Uterus (tissue), 4 donors: Measurements from ENCODE around the gene EIF4E1B. TPM values are rescaled to one million over a fixed set of nuclear protein-coding genes. Genes with fewer than 3 reads are reported as not detected.

Source experiments
- DNase-seq, 2 donors: peaks; one replicate each; pipeline ENCODE4 v3.0.0-alpha.2; 2019 to 2020
- H3K27ac ChIP-seq, 2 donors: fragments of 200-600 bp; sonication (generic); 1 replicate in 1 of 2; 2 replicates in 1 of 2; pipeline ENCODE4 v1.5.1; 2016 to 2018
- H3K27me3 ChIP-seq, 2 donors: fragments of 200-600 bp; sonication (generic); one replicate each; pipeline ENCODE4 v1.5.1; 2018 to 2019; ENCODE audit warnings: control low read depth in 1 of 2
- H3K36me3 ChIP-seq, 2 donors: fragments of 200-600 bp; sonication (generic); one replicate each; pipeline ENCODE4 v1.5.1; 2019; ENCODE audit warnings: control low read depth in 1 of 2
- H3K4me1 ChIP-seq, 2 donors: fragments of 200-600 bp; sonication (generic); one replicate each; pipeline ENCODE4 v1.5.1; 2018 to 2019; ENCODE audit warnings: control low read depth in 1 of 2
- H3K4me3 ChIP-seq, 2 donors: fragments of 200-600 bp; sonication (generic); 1 replicate in 1 of 2; 2 replicates in 1 of 2; pipeline ENCODE4 v1.5.1; 2018 to 2019; ENCODE audit warnings: mild to moderate bottlenecking in 1 of 2
- H3K9me3 ChIP-seq, 2 donors: fragments of 200-600 bp; sonication (generic); one replicate each; pipeline ENCODE4 v1.5.1; 2019; ENCODE audit warnings: control low read depth in 1 of 2
- POLR2A ChIP-seq, 2 donors: fragments of 450-650 bp; IDR thresholded peaks; one replicate each; pipeline ENCODE4 v1.6.1; 2016; ENCODE audit warnings: antibody characterized with exemption in 2 of 2, mild to moderate bottlenecking in 1 of 2, moderate library complexity in 1 of 2
- intact Hi-C: fragments of 100-400 bp; cut with DNase I; formaldehyde crosslinking; loops from one replicate; pipeline ENCODE4 v1.15.1; 2023; ENCODE audit warnings: low total_unique reads
- total RNA-seq, 4 donors: library from RNA; depleted of rRNA in 3 of 4; stranded (reverse); fragments of >200 nt in 3 of 4; gene quantifications; one replicate each; pipeline versions ENCODE4 v1.1.0 to v1.2.4, GENCODE V29; 2014 to 2023
- TF ChIP-seq, protein P1 (sequence below), 4 experiments: fragments of 200-600 bp in 2 of 4; fragments of 450-650 bp in 2 of 4; sonication (generic) in 2 of 4; IDR thresholded peaks; one replicate each; pipeline ENCODE4 v1.5.1; 2016 to 2019; ENCODE audit warnings: antibody characterized with exemption in 4 of 4, mild to moderate bottlenecking in 2 of 4, moderate library complexity in 1 of 4
- donor health status: DM: yes; HTN: yes; CAD: no.

The EIF4E1B gene
- total RNA-seq, 4 donors from 2014 or later = not detected

DNA sequence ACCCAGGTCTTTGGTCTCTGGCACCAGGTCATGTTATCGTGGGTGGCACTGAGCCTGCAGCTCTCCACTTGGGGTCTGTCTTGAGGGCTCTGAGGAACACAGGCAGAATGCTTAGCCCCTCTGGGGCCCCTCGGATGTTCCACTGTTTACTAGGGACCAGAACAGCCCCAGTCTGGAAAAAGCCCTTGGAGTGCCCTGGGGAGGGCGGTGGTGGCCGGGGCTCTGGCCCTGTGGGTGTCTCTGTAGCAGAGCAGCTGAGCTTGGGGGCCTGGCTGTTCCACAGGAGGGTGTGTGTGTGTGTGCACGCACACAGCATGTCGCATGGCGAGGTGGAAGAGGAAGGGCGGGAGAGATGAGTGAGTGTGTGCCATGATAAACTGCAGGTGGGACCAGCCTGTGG is 35.9 kb upstream of the EIF4E1B start:
- Histone ChIP-seq H3K27me3 (no peaks in the 10 kb centered on the region), H3K27ac (no peak overlapping the region), H3K9me3 (no peaks in the 10 kb centered on the region), H3K4me1 (peaks cover 0 to 10% of the 10 kb centered on the region in 2 donors), H3K4me3 (no peak overlapping the region), H3K36me3 (no peaks in the 10 kb centered on the region)
- TF ChIP-seq, protein P1, sequence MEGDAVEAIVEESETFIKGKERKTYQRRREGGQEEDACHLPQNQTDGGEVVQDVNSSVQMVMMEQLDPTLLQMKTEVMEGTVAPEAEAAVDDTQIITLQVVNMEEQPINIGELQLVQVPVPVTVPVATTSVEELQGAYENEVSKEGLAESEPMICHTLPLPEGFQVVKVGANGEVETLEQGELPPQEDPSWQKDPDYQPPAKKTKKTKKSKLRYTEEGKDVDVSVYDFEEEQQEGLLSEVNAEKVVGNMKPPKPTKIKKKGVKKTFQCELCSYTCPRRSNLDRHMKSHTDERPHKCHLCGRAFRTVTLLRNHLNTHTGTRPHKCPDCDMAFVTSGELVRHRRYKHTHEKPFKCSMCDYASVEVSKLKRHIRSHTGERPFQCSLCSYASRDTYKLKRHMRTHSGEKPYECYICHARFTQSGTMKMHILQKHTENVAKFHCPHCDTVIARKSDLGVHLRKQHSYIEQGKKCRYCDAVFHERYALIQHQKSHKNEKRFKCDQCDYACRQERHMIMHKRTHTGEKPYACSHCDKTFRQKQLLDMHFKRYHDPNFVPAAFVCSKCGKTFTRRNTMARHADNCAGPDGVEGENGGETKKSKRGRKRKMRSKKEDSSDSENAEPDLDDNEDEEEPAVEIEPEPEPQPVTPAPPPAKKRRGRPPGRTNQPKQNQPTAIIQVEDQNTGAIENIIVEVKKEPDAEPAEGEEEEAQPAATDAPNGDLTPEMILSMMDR (IDR thresholded peaks at IDR 0.05) = no peak
- no peak for TF ChIP-seq POLR2A (IDR thresholded peaks at IDR 0.05)
- intact Hi-C loops = no loop called here
- no peak for DNase-seq

DNA sequence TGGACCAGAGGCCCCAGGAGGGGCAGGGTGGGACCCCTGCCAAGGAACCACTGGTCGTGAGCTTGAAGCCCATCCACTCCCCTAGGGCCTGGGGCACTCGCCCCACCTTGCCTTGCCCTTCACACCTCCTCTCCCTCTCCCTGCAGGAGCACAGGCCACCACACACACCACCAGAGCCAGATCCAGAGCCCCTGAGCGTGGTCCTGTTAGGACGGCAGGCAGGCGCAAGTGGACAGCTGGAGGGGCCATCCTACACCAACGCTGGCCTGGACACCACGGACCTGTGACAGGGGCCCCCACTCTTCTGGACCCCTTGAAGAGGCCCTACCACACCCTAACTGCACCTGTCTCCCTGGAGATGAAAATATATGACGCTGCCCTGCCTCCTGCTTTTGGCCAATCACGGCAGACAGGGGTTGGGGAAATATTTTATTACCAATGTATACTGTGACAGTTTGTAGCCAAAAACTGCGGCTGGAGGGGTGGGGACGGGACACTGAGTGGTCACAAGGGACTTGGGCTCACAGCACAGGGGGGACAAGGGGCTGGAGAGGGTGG is 35.0 kb upstream of the EIF4E1B start:
- Histone ChIP-seq H3K4me1 (peaks cover 0 to 10% of the 10 kb centered on the region in 2 donors), H3K27ac (no peak overlapping the region), H3K27me3 (no peaks in the 10 kb centered on the region), H3K4me3 (no peak overlapping the region), H3K36me3 (no peaks in the 10 kb centered on the region), H3K9me3 (no peaks in the 10 kb centered on the region)
- intact Hi-C loops = no loop called here
- TF ChIP-seq, protein P1 (IDR thresholded peaks at IDR 0.05) = no peak
- no peak for TF ChIP-seq POLR2A (IDR thresholded peaks at IDR 0.05)
- DNase-seq = no peak

DNA sequence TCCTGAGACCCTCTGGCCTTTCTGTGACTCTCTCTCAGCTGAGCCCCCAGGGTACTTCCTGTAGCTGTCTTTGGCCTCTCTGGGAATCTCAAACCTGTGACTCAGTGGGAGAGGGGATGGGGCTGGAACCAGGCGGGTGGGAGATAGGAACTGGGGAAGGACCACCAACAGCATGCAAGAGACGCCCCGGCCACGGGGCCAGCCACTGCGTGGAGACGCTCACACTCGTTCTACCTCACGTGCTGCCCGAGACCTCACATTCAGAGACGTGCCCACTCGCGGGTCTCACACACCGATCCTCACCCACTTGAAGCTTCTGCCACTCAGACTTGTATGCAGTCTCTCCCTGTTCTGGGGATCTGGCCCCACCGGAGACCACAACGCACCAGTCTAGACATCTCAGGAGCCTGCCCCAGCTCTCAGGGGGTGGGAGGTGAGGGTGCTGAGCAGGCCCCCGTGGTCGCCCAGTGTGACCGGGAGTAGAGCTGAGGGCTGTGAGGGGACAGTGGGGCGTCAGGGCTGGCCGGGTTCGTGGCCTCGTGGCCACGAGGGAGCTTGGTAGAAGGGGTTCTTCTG is 34.3 kb upstream of the EIF4E1B start:
- Histone ChIP-seq H3K27ac (no peak overlapping the region), H3K4me1 (peaks cover 0 to 10% of the 10 kb centered on the region in 2 donors), H3K27me3 (no peaks in the 10 kb centered on the region), H3K9me3 (no peaks in the 10 kb centered on the region), H3K4me3 (no peak overlapping the region), H3K36me3 (no peaks in the 10 kb centered on the region)
- no peak for DNase-seq
- TF ChIP-seq, protein P1 (IDR thresholded peaks at IDR 0.05) = no peak
- TF ChIP-seq POLR2A (IDR thresholded peaks at IDR 0.05) = no peak
- intact Hi-C loops = no loop called here

DNA sequence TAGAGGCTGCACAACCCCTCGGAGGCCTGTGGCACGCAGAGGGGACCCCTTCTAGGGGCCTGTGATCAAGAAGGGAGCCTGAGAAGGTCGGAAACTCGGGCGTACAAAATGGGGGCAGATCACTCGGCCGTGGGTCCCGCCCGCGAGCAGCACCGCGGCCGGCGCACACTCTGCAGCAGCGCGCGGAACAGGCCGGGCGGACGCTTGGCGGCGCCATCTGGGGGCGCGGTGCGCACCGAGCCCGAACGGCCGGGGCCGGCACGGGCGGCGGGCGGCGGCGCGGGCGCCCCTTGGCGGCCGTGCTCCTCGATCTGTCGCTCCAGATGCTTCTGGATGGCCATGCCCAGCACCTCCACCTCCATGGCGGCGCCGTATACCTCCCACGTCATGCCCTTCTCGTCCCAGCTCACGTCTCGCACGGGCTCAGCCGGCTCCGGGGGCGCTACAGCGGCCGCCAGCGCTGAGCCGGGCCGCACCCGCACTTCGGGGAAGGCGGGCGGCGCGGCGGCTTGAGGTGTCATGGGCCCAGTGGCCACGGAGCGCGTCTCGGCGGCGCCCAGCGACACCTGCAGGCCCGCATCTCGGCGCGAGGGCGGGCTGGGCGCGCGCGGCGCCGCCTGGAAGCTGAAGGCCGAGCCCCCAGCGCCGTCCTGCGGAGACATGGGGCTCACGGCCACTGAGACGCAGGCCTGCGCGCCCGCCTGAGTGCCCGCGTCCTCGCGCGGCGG is 33.6 kb upstream of the EIF4E1B start:
- no peaks in the 10 kb centered on the region for H3K27me3 ChIP-seq
- TF ChIP-seq POLR2A (IDR thresholded peaks at IDR 0.05) = no peak
- TF ChIP-seq, protein P1 (IDR thresholded peaks at IDR 0.05) = peak in 3 of 4 experiments; percentile 3 to 20 (median 10)
- H3K27ac ChIP-seq = no peak overlapping the region
- DNase-seq = no peak
- H3K4me3 ChIP-seq = peak overlapping the region in 1 of 2 donors; percentile 23
- intact Hi-C loops = no loop called here
- peaks cover 0 to 10% of the 10 kb centered on the region in 2 donors for H3K4me1 ChIP-seq
- no peaks in the 10 kb centered on the region for H3K36me3 ChIP-seq
- H3K9me3 ChIP-seq = no peaks in the 10 kb centered on the region
